ENCODE results near the gene SF3B3. TPM values are rescaled to one million over a fixed set of nuclear protein-coding genes. Genes with fewer than 3 reads are reported as not detected.
A peak's percentile ranks its signal among the peaks of the same experiment; 100 is the strongest.

The SF3B3 gene
- total and polyA plus RNA-seq, 2 of the 13 experiments (the other 11 are each of a cell fraction or from before 2014, with no cell fraction given): 157 to 500 TPM

- TF ChIP-seq POLR2A (IDR thresholded peaks at IDR 0.05; ENCODE audit: insufficient read depth in 1 of 2, low read depth in 2 of 2, low read length in 2 of 2) (peak; percentile 73 to 94), BRD4 (CRISPR knock-in tag; IDR thresholded peaks at IDR 0.05) (peak; percentile 82), ZFP62 (CRISPR knock-in tag; IDR thresholded peaks at IDR 0.05) (0 out of 2 replicates have a peak, but pooled peaks have one; percentile 17), MYNN (CRISPR knock-in tag; IDR thresholded peaks at IDR 0.05; ENCODE audit: low read depth) (no peak), EED (CRISPR knock-in tag; IDR thresholded peaks at IDR 0.05) (no peak), ZNF615 (CRISPR knock-in tag; IDR thresholded peaks at IDR 0.05; ENCODE audit: borderline replicate concordance) (no peak), ZNF609 (CRISPR knock-in tag; IDR thresholded peaks at IDR 0.05; ENCODE audit: borderline replicate concordance) (0 out of 2 replicates have a peak, but pooled peaks have one; percentile 23), HDAC6 (IDR thresholded peaks at IDR 0.05; ENCODE audit: low read depth, low read length) (peak; percentile 99; the same call in 1 of the 2 replicates), SOX6 (IDR thresholded peaks at IDR 0.05) (no peak), SOX6 (CRISPR knock-in tag; IDR thresholded peaks at IDR 0.05) (peak; percentile 44; the same call in 1 of the 2 replicates), ZNF230 (CRISPR knock-in tag; IDR thresholded peaks at IDR 0.05) (0 out of 2 replicates have a peak, but pooled peaks have one; percentile 53), ZNF605 (CRISPR knock-in tag; IDR thresholded peaks at IDR 0.05) (peak; percentile 87; the same call in 1 of the 2 replicates), ZC3H4 (CRISPR knock-in tag; IDR thresholded peaks at IDR 0.05; ENCODE audit: borderline replicate concordance) (no peak), ZBTB40 (IDR thresholded peaks at IDR 0.05) (no peak), ZBTB40 (CRISPR knock-in tag; IDR thresholded peaks at IDR 0.05) (0 out of 2 replicates have a peak, but pooled peaks have one; percentile 51), ZNF577 (CRISPR knock-in tag; IDR thresholded peaks at IDR 0.05; ENCODE audit: borderline replicate concordance, low read depth) (peak; percentile 67; the same call in 1 of the 2 replicates), ZNF83 (CRISPR knock-in tag; IDR thresholded peaks at IDR 0.05; ENCODE audit: borderline replicate concordance) (no peak; the same call in 1 of the 2 replicates)
These were observed 407 bp upstream of the SF3B3 start, which contains the start of gene COG4 (continued) for GRCh38 chr16:70523076-70523742.
